ENCODE results near the gene KATNA1.

KATNA1 gene

DNA sequence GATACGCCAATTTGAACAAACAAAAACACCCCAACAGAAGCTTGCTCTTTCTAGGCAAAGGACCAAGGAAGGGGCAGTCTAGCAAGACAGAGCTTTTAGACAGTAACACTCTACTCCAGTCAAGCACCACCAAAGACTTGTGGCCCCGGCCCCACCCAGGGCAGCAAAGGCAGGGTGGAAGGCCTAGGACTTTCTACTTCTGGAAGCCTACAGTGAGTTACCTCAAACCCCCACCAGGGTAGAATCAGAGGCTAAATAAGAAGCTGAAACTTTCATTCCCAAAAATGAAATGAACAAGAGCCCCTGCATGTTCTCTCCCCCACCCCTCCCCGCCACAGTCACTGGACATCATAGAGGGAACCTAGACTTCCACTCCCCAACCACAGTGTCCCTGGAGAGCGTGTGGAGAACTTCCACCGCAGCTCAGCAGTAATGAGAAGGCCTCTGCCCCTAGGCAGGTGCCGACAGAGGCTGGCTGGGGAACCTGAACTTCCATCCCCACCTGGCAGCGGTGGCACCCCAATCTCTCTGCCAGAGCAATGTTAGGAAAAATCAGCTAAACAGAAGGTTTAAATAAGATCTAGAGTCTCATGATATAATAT, 40.0 kb downstream of the KATNA1 start:
- DNase-seq = no peak

DNA sequence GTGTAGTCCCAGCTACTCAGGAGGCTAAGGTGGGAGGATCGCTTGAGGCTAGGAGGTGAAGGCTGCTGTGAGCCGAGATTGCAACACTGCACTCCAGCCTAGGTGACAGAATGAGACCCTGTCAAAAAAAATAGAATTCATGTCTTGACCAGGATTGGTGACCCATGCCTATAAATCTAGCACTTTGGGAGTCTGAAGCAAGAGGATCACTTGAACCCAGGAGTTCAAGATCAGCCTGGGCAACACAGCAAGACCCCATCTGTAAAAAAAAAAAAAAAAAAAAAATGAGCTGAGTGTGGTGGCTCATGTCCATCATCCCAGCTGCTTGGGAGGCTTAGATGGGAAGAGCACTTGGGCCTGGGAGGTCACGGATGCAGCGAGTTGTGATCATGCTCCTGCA, 48.0 kb downstream of the KATNA1 start:
- DNase-seq = no peak

DNA sequence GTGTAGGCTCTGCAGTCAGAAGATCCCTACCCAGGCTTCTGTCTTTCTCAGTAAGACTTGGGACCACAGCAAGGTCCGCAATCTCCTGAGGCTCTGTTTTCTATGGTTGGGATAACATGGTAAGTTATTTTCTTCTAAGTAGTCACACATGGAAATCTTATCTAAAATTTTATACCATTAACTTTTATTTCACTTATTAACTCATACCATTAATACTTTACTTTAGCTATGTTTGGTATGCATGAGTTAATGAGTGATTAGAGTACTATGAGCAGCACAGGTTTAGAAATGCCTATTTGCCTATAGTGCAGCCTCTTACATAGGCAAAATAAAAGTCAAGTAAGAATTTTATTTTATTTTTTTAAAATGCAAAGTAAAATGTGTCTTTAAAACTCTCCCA, 55.1 kb downstream of the KATNA1 start:
- DNase-seq = no peak

DNA sequence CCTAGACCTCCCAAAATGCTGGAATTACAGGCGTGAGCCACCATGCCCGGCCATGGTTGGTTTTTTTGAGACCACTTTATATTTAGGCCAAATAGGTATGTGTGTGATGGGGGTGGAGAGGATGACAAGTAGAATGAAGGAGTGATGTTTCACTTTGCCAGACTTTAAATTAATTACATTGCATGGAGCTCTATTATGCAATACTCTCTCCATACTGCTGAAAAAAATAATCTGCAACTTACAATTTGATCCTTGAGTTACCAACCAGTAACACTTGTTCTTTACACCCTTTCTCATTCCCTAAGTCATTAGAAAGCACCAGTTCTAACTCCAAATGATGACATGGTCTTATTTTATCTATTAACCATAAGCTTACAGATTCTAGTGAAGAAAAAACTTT, 55.5 kb downstream of the KATNA1 start:
- DNase-seq = no peak

DNA sequence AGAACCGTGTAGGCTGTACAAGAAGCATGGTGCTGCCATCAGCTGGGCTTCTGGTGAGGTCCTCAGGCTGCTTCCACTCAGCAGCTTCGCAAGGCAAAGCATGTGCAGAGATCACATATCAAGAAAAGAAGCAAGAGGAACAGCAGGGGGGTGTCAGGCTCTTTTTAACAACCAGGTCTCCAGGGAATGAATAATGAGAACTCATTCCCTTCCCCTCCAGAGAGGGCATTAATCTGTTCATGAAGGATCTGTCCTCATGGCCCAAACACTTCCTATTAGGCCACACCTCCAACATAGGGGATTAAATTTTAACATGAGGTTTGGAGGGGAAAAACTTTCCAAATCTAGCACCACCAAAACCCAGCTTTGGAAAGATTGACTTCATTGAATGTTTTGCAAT, 62.4 kb downstream of the KATNA1 start:
- DNase-seq = no peak

DNA sequence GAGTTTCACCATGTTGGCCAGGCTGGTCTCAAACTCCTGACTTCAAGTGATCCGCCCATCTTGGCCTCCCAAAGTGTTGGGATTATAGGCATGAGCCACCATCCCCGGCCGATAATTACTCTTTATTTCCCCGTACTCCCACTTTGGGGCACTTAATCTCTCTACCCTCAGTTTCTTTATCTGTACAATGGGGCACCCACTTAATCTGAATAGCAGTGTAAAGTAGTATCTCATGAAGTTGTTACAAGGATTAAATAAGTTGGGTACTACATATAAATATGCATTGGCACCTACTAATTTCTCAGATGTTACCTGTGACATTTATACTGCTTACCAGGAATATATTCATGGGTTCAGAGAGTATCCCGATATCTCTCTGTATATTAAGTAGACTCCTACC, 67.2 kb downstream of the KATNA1 start:
- DNase-seq = no peak

DNA sequence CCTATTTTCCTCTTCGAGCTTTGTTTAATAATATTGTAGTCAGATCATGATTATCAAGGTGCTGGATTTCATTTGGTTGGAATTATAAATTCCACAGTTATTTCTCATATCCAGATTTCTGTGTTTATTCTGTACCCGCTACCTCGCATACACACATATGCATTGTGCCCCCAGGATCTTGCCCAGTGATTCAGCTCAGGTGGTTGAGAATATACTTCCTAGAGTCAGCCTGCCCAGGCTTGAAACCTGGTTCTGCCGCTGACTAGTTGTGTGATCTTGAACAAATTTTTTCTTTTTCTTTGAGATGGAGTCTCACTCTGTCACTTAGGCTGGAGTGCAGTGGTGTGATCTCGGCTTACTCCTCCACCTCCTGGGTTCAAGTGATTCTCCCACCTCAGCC, 67.6 kb downstream of the KATNA1 start:
- DNase-seq = no peak

DNA sequence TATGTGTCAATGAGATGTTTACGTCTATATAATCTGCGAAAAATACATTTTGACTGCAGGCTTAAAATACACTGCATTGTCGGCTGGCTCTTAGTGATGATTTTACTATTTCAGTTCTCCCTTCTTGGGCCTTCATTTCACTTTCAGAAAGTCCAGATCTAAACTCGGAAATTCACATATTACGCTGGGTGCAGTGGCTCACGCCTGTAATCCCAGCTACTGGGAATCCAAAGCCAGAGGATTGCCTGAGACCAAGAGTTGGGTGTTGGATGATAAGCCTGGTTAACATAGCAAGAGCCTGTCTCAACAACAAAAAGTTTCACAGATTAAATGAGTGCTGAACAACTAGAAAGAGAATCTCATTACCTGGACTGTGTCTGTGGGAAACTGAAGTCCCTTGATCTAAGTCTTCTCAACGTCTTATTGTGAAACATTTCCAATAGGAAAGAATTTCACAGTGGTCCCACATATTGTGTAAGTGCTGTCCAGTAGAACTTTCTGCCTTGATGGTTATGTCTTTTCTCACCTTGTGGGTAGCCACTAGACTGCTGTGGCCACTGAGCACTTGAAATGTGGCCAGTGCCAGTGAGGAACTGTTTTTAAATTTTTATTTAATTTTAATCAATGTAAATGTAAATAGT, 80.4 kb downstream of the KATNA1 start:
- no peak for DNase-seq

DNA sequence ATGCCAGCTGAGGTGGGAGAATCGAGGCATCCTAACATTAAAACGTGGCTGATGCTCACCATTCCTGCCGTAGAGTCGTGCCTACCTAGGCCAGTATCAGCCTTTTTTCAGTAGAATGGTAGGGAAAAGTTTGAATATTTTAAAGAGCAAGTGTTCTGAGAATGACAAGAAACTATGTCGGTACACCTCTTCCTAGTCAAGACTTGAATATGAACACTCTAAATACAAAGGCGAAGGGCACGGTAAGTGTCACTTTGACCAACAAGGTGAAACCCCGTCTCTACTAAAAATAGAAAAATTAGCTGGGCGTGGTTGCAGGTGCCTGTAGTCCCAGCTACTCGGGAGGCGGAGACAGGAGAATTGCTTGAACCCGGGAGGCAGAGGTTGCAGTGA, 81.3 kb downstream of the KATNA1 start:
- DNase-seq = no peak

DNA sequence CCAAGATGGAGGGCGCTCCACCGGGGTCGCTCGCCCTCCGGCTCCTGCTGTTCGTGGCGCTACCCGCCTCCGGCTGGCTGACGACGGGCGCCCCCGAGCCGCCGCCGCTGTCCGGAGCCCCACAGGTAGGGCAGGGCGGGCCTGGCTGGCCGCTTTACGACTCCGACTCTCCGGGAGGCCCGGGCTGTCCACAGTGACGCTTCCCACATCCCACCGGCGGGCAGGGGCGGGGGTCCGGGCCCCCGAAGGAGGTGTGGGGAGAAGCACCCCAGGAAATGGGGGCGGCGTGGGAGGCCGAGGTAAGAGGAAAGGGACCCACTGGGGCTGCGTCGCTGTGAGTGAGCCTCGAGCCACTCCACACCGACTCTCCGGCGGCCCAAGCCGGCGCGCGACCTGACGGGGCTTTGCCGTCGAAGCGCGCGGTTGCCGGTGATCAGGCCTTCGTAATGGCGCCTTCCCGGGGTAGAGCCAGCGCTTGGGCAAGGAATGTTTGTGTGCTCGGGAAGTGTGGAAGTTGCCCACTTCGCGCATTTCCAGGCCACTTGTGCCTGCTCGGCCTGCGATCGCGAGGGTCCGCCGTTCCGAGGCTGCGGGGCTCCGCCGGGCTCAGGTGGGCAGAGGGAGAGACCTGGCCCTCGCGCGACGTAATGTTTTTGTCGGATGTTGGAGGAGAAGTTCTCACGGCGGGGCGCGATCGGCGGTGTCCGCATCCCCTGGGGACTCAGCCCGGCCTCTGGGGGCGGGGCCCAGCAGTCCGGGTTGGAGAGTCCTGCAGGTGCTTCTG, 81.9 kb downstream of the KATNA1 start:
- peak; percentile 43 for DNase-seq

DNA sequence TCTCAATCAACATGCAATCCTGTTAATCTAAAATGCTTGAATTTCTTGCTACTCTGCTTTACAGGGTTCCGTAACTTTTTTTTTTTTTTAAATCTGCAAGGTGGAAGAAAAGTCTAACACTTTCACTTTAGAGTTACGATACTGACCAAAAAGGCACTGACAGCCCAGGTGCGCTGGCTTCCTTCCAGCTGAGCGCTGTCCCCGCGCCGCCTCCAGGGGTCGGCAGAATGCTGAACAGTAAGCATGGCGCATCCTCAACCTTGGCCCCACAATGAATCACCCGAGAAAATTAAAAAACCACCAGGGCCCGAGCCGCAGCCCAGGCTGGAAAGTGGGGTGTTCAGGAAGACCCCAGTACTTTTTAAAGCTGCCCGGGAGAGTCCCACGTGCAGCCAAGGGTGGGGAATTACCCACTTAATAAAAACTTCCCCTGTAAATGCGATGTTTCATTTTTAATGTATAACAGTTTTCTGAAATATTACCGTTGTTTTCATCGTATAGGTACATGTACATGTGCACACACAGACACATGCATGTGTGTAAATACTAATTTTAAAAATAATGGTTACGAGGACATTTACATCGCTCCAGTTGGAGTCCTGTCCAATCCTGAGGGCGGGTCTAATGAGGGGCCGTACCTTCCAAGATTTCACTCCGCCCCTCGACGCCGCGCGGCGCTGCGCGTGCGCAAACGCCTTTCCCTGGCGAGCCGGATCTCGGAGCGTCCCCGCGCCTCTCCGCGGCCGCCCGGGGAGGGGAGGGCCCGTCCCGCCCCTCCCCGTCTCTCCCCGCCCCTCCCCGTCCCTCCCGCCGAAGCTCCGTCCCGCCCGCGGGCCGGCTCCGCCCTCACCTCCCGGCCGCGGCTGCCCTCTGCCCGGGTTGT, 82.7 kb downstream of the KATNA1 start, which contains the start of gene GINM1:
TSS of gene GINM1 (plus strand) at position 849 of the 883 bp plus-strand sequence. CDS start 40 bp downstream, outside the sequence.
- peak; percentile 95 for DNase-seq

DNA sequence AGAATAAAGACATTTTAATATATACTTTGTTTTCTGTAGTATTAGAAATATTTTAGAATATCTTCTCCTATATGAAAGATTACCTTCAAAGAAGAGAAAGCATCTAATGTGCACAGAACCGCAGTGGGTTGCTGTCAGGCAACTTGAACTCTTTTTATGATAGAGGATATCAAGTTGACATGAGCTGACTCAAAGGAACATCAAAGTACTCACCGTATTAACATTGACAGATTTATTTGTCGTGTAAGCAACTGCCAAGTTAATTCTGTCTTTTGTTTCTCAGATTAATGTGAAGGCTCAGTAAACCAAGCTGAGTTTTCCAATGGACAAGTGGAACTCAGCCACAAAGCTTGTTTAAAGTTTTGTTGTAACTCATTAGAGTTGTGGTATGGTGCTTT, 84.6 kb downstream of the KATNA1 start:
- DNase-seq = no peak

DNA sequence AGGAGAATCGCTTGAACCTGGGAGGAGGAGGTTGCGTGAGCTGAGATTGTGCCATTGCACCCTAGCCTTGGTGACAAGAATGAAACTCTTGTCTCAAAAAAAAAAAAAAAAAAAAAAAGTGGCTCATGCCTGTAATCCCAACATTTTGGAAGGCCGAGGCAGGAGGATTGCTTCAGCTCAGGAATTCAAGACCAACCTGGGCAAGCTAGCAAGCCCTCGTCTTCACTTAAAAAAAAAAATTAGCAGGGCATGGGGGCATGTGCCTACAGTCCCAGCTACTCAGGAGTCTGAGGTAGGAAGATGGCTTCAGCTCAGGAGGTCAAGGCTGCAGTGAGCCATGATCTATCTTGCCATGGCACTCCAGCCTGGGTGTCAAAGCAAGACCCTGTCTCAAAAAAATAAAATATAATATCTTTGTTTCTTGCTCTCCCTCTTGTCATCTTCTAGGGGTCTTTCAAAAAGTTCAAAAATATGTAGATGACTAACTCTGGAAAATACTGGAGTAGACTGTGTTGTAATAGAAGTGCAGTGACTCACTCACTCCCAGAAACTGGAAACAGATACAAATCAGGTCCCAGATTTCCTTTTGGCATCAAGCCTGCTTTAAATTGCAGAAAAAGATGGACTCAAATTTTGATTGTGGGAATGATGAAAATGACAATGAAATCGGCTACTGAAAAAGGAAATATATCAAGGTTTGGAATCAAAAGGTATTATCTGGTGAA, 85.1 kb downstream of the KATNA1 start:
- no peak for DNase-seq

DNA sequence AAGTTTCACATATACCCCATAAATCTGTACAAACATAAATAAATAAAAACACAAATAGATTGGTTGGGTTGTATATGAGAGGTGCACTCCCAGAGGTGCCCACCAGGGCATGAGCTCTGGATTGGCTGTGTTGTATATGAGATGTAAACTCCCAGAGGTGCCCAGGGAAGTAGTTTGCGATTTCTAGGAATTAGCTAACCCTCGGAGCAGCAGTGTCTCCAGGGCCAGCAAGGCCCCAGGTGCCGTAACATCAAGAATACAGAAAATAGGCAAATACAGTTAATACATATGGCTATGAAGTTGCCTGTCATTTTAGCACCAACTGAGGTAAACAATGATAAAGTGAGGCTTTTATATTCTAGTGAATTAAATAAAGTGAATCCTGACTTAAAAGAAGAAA, 87.8 kb downstream of the KATNA1 start:
- DNase-seq = peak; percentile 7

DNA sequence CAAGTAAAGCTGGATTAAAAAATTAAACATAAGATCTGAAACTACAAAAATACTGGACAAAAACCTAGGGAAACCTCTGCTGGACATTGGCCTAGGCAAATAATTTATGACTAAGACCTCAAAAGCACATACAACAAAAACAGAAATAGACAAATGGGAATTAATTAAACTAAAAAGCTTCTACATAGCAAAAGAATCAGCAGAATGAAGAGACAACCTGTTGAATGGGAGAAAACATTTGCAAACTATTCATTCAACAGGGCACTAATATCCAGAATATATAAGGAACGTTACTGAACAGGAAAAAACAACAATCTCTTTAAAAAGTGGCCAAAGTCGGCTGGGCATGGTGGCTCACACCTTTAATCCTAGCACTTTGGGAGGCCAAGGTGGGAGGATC, 89.1 kb downstream of the KATNA1 start:
- no peak for DNase-seq

DNA sequence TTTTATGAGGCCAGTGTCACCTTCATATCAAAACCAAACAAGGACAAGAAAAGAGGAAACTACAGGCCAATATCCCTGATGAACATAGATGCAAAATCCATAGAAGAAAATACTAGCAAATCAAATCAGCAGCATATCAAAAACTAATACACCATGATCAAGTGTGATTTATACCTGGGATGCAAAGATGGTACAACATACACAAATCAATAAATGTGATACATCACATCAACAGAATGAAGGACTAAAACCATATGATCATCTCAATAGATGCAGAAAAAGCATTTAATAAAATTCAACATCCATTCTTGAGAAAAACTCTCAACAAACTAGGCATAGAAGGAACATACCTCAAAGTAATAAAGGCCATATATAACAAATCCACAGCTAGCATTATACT, 90.5 kb downstream of the KATNA1 start:
- DNase-seq = no peak

DNA sequence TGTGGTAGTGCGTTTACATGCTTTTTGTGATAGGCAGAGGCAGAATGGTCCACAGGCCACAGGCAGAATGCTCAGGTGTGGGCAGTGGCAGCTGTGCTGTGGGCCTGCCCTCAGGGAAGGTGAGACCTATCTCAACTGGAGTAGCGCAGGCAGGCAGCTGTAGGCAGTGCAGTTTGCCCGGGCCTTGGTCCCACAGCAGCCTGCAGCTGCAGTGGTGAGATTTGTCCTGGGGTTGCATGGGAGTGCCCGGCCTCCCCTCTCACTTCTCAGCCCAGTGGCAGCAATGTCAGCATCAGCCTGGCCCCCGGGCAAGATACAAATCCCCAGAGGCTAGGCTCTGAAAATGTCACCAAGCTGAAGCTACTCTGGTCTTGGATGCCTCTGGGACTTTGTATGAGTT, 96.6 kb downstream of the KATNA1 start:
- DNase-seq = no peak

DNA sequence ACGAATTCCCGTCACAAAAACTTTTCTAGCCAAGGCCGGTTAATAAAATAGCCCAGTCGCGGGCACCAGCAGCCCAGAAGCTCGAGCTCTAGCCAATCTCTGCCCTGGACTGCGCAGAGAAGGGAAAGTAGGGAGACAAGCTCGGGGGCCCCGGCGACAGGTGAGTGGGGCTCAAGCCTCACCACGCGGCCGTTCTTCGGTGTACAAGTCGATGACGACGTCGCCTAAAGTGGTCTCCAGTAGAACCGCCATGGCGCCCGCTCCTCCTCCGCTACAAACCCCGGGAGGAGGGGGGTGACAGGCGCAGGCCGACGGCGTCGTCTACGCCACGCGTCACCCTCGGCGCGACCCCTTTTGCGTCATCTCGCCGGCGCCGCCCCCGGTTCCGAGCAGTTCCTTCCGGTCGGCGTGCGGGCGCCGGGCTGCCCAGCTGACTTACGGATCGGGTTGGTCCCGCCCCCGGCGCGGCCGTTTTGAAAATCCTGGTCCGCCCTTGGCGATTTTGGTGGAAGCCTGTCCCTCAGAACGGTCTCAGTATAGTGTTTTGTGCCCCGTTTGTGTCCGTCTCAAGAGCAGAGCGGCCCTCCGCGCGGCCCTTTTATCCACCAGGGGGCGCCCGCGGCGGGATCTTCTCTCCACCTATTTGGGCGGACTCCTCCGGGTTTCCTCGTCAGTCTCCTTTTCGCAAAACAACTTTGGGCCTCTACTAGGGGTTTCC, 102.6 kb downstream of the KATNA1 start, which contains the start of gene PPIL4:
TSS of gene PPIL4 (minus strand) at position 290 of the 718 bp plus-strand sequence. CDS start at position 252, 38 bp downstream.
- DNase-seq = peak; percentile 96

DNA sequence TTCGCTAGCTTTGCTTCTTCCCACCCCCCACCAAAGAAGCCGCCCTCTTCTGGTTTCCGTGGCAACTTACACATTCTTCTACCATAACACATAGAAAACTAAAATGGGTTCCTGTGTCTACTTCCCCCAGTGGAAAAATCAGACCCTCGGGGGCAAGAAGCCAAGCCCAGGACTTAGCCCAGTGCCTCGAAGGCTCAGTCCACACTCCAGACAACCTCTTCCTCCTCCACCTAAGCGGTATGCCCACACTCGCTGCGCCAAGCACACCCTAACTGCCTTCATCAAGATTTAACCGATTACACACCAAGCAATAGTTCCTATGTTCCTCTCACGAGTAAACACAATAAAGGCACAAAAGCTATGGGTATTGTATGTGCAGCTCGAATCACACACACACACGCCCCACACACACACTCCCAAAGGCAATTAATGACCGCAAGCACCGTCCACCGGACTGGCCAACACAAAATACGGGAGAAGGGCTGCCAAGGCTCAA, 103.2 kb downstream of the KATNA1 start:
- DNase-seq = peak; percentile 55
